Mesothelial cell of epicardium (in vitro differentiated cells): ENCODE data around the gene FZD4. TPM values are rescaled to one million over a fixed set of nuclear protein-coding genes. Genes with fewer than 3 reads are reported as not detected.

Experiments used
- DNase-seq, 2 experiments: peaks; one replicate each; pipeline ENCODE4 v3.0.0; 2021; ENCODE audit warnings: low spot score in 2 of 2; ENCODE audit not compliant: unreplicated experiment in 2 of 2
- H3K27ac Mint-ChIP-seq: 2 replicates; pipeline ENCODE4 v1.8.0; 2021; ENCODE audit warnings: mixed read lengths
- H3K27me3 Mint-ChIP-seq: 2 replicates; pipeline ENCODE4 v1.8.0; 2021; ENCODE audit warnings: low read depth, mixed read lengths
- H3K36me3 Mint-ChIP-seq: 2 replicates; pipeline ENCODE4 v1.8.0; 2021; ENCODE audit warnings: mixed read lengths
- H3K4me1 Mint-ChIP-seq: 2 replicates; pipeline ENCODE4 v1.8.0; 2021; ENCODE audit warnings: mixed read lengths
- H3K4me3 Mint-ChIP-seq: 2 replicates; pipeline ENCODE4 v1.8.0; 2021; ENCODE audit warnings: mild to moderate bottlenecking, moderate library complexity, mixed read lengths
- H3K9me3 Mint-ChIP-seq: 2 replicates; pipeline ENCODE4 v1.8.0; 2021; ENCODE audit warnings: mixed read lengths
- total RNA-seq: library from RNA; stranded (reverse); gene quantifications from 3 replicates; pipeline ENCODE4 v1.2.1, GENCODE V29; 2021
- TF ChIP-seq, protein P1 (sequence below): fragments of 200-600 bp; sonication (generic); IDR thresholded peaks from one replicate; pipeline ENCODE4 v1.5.0; 2021; ENCODE audit warnings: antibody characterized with exemption; ENCODE audit not compliant: unreplicated experiment

The FZD4 gene
- total RNA-seq, 1 donor from 2014 or later, result 20.7 TPM

GRCh38 chr11:86933891-86934581 lies 21.2 kb downstream of the FZD4 start:
- Mint-ChIP-seq H3K4me3 (no peak overlapping the region), H3K36me3 (no peaks in the 10 kb centered on the region), H3K4me1 (peaks cover 76% of the 10 kb centered on the region), H3K27ac (peak overlapping the region; percentile 89), H3K27me3 (no peaks in the 10 kb centered on the region), H3K9me3 (no peaks in the 10 kb centered on the region)
- DNase-seq, result no peak
- TF ChIP-seq, protein P1, sequence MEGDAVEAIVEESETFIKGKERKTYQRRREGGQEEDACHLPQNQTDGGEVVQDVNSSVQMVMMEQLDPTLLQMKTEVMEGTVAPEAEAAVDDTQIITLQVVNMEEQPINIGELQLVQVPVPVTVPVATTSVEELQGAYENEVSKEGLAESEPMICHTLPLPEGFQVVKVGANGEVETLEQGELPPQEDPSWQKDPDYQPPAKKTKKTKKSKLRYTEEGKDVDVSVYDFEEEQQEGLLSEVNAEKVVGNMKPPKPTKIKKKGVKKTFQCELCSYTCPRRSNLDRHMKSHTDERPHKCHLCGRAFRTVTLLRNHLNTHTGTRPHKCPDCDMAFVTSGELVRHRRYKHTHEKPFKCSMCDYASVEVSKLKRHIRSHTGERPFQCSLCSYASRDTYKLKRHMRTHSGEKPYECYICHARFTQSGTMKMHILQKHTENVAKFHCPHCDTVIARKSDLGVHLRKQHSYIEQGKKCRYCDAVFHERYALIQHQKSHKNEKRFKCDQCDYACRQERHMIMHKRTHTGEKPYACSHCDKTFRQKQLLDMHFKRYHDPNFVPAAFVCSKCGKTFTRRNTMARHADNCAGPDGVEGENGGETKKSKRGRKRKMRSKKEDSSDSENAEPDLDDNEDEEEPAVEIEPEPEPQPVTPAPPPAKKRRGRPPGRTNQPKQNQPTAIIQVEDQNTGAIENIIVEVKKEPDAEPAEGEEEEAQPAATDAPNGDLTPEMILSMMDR, result no peak

GRCh38 chr11:86932924-86933875 lies 22.0 kb downstream of the FZD4 start:
- DNase-seq, result no peak
- H3K4me1 Mint-ChIP-seq, result peaks cover 69% of the 10 kb centered on the region
- peak overlapping the region; percentile 87 for H3K27ac Mint-ChIP-seq
- TF ChIP-seq, protein P1, result no peak
- no peaks in the 10 kb centered on the region for H3K36me3 Mint-ChIP-seq
- H3K27me3 Mint-ChIP-seq, result no peaks in the 10 kb centered on the region
- no peaks in the 10 kb centered on the region for H3K9me3 Mint-ChIP-seq
- no peak overlapping the region for H3K4me3 Mint-ChIP-seq

GRCh38 chr11:86932259-86932585 lies 23.0 kb downstream of the FZD4 start:
- no peaks in the 10 kb centered on the region for H3K27me3 Mint-ChIP-seq

GRCh38 chr11:86931548-86932258 lies 23.5 kb downstream of the FZD4 start:
- H3K27me3 Mint-ChIP-seq, result no peaks in the 10 kb centered on the region
- TF ChIP-seq, protein P1, result no peak
- no peak overlapping the region for H3K4me3 Mint-ChIP-seq
- no peak for DNase-seq
- no peaks in the 10 kb centered on the region for H3K36me3 Mint-ChIP-seq
- no peaks in the 10 kb centered on the region for H3K9me3 Mint-ChIP-seq
- H3K27ac Mint-ChIP-seq, result peak overlapping the region; percentile 87
- peaks cover 60% of the 10 kb centered on the region for H3K4me1 Mint-ChIP-seq

More at GRCh38 chr11:86932259-86932585, 23.0 kb downstream of the FZD4 start:
- TF ChIP-seq, protein P1, result no peak
- H3K27ac Mint-ChIP-seq, result peak overlapping the region; percentile 87
- no peak for DNase-seq
- H3K4me1 Mint-ChIP-seq, result peaks cover 60% of the 10 kb centered on the region
- H3K36me3 Mint-ChIP-seq, result no peaks in the 10 kb centered on the region
- no peak overlapping the region for H3K4me3 Mint-ChIP-seq
- H3K9me3 Mint-ChIP-seq, result no peaks in the 10 kb centered on the region

DNA sequence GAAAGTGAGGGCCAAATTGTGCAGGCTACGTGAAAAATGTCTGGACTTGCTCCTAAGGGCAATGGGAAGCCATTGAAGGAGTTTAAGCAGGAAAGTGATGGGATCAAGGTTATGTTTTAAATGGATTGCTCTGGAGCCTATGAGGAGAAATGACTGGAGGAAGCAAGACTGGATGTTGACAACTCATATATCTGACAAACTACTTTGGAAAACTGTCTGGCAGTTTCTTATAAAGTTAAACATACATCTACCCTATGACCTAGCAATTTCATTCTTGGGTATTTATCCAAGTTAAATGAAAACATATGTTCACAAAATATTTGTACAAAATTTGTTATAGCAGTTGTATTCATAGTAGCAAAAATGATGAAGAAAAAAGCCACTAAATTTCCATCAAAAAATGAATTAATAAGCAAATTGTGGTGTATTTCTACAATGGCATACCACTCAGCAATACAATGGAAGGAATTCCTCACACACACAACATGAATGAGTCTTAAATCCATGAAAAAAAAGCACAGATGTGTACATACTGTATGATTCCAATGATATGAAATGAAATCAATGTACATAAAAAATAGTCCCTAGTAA lies 24.1 kb downstream of the FZD4 start:
- Mint-ChIP-seq H3K4me3 (no peak overlapping the region), H3K27me3 (no peaks in the 10 kb centered on the region), H3K36me3 (no peaks in the 10 kb centered on the region), H3K9me3 (no peaks in the 10 kb centered on the region), H3K27ac (peak overlapping the region; percentile 87), H3K4me1 (peaks cover 63% of the 10 kb centered on the region)
- TF ChIP-seq, protein P1, result no peak
- no peak for DNase-seq
